HG03354 (cell line): Measurements from ENCODE around the gene SENP5.
"Not testable (repeated sequence)": the region's sequence is repeated elsewhere in the genome, so short reads cannot be mapped to it uniquely, and the experiment has no call there.

Experiments used
- ATAC-seq: cut with Tn5 transposase; IDR thresholded peaks from one replicate; pipeline ENCODE4 v1.9.1; 2021; ENCODE audit warnings: mild to moderate bottlenecking; ENCODE audit not compliant: unreplicated experiment, poor library complexity, severe bottlenecking

Gene SENP5

GRCh38 chr3:196938576-196938975 lies 70.9 kb downstream of the SENP5 start:
- no peak for ATAC-seq

- ATAC-seq: peak; percentile 27
Observed at GRCh38 chr3:196941729-196942225, 74.1 kb downstream of the SENP5 start.

GRCh38 chr3:196942226-196942914 lies 74.7 kb downstream of the SENP5 start, which contains the start of gene NCBP2:
Gene NCBP2 (minus strand): TSS chr3:196942528. CDS start chr3:196942503, 25 bp downstream.
- ATAC-seq: peak; percentile 94

- peak; percentile 18 for ATAC-seq
Observed at GRCh38 chr3:196942915-196943277, 75.2 kb downstream of the SENP5 start.

GRCh38 chr3:196944037-196944790 lies 76.5 kb downstream of the SENP5 start:
- ATAC-seq: not testable (repeated sequence)

GRCh38 chr3:196947136-196947859 lies 79.6 kb downstream of the SENP5 start:
- no peak for ATAC-seq

- no peak for ATAC-seq
Observed at GRCh38 chr3:196947860-196948441, 80.2 kb downstream of the SENP5 start.

GRCh38 chr3:196948442-196949284 lies 80.9 kb downstream of the SENP5 start:
- no peak for ATAC-seq

GRCh38 chr3:196949285-196949619 lies 81.5 kb downstream of the SENP5 start:
- no peak for ATAC-seq

- no peak for ATAC-seq
Observed at GRCh38 chr3:196949750-196950149, 82.0 kb downstream of the SENP5 start.

- ATAC-seq: no peak
Observed at GRCh38 chr3:196951371-196951770, 83.7 kb downstream of the SENP5 start.

- ATAC-seq: no peak
Observed at GRCh38 chr3:196954832-196955231, 87.1 kb downstream of the SENP5 start.

- ATAC-seq: no peak
Observed at GRCh38 chr3:196962108-196962929, 94.6 kb downstream of the SENP5 start.

GRCh38 chr3:196962930-196963630 lies 95.4 kb downstream of the SENP5 start:
- no peak for ATAC-seq

GRCh38 chr3:196963631-196963953 lies 95.9 kb downstream of the SENP5 start:
- no peak for ATAC-seq

- ATAC-seq: no peak
Observed at GRCh38 chr3:196965112-196965803, 97.5 kb downstream of the SENP5 start.

GRCh38 chr3:196965804-196966173 lies 98.1 kb downstream of the SENP5 start:
- ATAC-seq: no peak
